GM18499 (cell line): ENCODE data around the gene DHRS7C.

ENCODE experiments used
- ATAC-seq: cut with Tn5 transposase; IDR thresholded peaks from one replicate; pipeline ENCODE4 v1.9.1; 2021; ENCODE audit warnings: moderate number of reproducible peaks; ENCODE audit not compliant: insufficient read depth, unreplicated experiment

DHRS7C gene

GRCh38 chr17:9768381-9768934 is 22.9 kb downstream of the DHRS7C start:
- ATAC-seq = no peak

GRCh38 chr17:9767432-9767991 is 23.9 kb downstream of the DHRS7C start:
- no peak for ATAC-seq

GRCh38 chr17:9766970-9767369 is 24.4 kb downstream of the DHRS7C start:
- no peak for ATAC-seq

- no peak for ATAC-seq
Observed at GRCh38 chr17:9765322-9765721, 26.1 kb downstream of the DHRS7C start.

- ATAC-seq = no peak
Observed at GRCh38 chr17:9763643-9764042, 27.7 kb downstream of the DHRS7C start.

- no peak for ATAC-seq
Observed at GRCh38 chr17:9760266-9760665, 31.1 kb downstream of the DHRS7C start.

- ATAC-seq = no peak
Observed at GRCh38 chr17:9755083-9755482, 36.3 kb downstream of the DHRS7C start.

- ATAC-seq = no peak
Observed at GRCh38 chr17:9750524-9750923, 40.9 kb downstream of the DHRS7C start.

GRCh38 chr17:9729735-9730420 is 61.5 kb downstream of the DHRS7C start:
- no peak for ATAC-seq

- no peak for ATAC-seq
Observed at GRCh38 chr17:9729034-9729650, 62.2 kb downstream of the DHRS7C start.

- no peak for ATAC-seq
Observed at GRCh38 chr17:9728564-9728963, 62.8 kb downstream of the DHRS7C start.

- ATAC-seq = no peak
Observed at GRCh38 chr17:9728005-9728404, 63.4 kb downstream of the DHRS7C start.

GRCh38 chr17:9726291-9726690 is 65.1 kb downstream of the DHRS7C start:
- no peak for ATAC-seq

GRCh38 chr17:9725575-9725974 is 65.8 kb downstream of the DHRS7C start:
- ATAC-seq = no peak
